ENCODE measurements around the gene ARPC2. TPM values are rescaled to one million over a fixed set of nuclear protein-coding genes. Genes with fewer than 3 reads are reported as not detected.
A peak's percentile ranks its signal among the peaks of the same experiment; 100 is the strongest.
"Not testable (repeated sequence)": the region's sequence is repeated elsewhere in the genome, so short reads cannot be mapped to it uniquely, and the experiment has no call there.

ARPC2 gene
- total RNA-seq, 1 donor from 2014 or later = 139 TPM

DNA sequence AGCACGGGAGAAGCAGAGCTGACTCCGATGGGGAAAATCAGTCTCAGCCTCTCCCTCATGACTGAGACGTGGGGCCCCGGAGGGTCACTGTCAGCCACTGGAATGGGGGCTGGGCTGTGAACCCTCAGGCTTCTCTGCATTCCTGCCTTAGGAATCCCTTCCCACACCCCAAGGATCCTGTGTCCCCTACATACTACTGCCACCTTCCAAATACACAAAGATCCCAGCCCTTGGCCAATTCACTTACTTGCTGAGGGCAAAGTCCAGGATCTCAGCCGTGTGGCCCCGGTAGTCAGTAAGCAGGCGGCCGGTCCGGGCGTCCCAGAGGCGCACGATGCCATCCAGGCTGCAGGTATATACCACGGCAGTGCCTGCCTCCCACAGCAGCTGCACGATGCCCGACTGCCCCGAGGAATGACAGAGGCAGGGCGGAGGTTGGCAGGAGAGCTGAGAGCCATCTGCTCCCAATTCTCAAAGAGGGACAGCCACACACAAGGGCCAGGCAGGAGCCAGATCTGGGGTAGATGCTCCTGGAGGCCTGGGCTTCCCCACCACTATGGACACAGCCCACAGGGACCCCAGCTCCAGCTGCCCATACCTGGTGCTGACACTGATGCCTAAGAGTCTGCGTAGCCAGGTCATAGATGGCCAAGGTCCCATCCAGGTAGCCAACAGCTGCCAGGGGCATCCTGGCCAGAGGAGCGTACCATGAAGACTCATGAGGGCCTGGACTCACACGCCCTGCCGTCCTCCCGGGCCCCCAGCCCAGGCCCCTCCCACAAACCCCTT, 48.0 kb downstream of the ARPC2 start:
- ATAC-seq = no peak
- intact Hi-C loops (cut with micrococcal nuclease) = no loop called here
- DNase-seq = no peak

DNA sequence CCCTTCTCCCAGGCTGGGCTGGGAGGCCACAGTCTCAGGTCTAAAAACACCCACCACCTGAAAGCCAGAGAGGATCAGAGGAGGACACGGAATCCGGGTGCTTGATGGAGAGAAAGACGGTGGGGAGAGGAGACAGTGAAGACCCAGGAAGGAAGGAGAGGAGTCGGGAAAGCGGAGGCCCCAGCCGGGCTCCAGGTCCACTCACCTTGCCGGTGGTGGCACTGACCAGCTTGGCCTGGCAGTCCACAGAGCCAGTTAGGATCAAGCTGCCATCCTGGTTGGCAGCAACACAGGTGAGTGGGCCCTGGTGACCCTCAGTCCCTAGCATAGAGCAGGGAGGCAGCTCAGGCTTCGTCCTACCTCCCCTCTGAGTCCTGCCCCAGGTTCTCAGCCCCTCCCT, 48.6 kb downstream of the ARPC2 start:
- intact Hi-C loops (cut with micrococcal nuclease) = no loop called here
- no peak for ATAC-seq
- no peak for DNase-seq

DNA sequence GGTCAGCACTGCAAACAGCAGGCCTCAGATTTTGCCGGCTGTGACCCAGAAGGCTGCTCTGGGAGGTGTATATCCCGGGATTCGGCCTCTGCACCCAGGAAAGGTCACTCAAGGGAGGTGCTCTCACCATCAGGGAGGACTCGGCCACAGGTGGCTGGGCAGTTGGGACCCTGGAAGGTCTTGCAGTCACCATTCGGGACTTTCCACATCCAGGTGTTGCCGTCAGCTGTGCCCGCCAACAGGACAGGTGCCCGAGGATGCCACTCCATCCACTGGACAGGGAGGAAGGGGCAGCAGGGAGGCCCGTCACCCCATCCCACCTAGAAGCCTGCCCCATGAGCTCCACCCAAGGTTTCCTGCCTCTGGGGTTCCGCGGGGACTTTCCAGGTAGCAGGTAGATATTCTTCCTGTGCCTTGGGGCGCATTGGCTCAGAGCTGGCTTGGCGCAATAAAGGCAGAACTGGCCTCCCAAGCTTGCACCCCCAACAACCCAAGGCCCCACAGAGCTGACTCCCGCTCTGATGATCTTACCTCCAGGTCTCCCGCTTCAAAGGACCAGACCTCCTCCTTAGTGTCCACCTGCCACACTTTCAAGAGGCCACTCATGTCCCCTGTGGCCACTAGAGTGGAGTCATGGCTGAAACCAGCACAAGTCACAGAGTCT, 49.5 kb downstream of the ARPC2 start:
- ATAC-seq (no peak), DNase-seq (no peak)
- intact Hi-C loops (cut with micrococcal nuclease) = no loop called here

DNA sequence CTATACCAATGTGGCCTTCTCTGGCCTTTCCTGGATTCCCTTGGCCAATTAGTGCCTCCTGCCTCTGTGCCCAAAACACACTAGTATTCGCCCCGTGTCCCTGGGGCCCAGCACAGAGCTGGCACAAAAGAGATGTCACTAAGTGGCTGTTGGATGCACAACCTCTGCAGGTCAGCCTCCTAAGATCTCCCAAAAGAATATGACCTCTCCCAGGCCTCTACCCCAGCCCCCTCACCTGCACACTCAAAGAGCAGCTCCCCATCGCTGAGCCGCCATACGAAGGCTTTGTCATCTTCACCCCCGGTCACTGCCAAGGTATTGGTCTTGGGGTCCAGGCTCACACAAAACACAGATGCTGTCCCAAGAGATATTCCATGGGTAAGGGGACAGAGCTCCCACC, 50.3 kb downstream of the ARPC2 start:
- DNase-seq (no peak), ATAC-seq (no peak)
- intact Hi-C loops (cut with micrococcal nuclease) = no loop called here

DNA sequence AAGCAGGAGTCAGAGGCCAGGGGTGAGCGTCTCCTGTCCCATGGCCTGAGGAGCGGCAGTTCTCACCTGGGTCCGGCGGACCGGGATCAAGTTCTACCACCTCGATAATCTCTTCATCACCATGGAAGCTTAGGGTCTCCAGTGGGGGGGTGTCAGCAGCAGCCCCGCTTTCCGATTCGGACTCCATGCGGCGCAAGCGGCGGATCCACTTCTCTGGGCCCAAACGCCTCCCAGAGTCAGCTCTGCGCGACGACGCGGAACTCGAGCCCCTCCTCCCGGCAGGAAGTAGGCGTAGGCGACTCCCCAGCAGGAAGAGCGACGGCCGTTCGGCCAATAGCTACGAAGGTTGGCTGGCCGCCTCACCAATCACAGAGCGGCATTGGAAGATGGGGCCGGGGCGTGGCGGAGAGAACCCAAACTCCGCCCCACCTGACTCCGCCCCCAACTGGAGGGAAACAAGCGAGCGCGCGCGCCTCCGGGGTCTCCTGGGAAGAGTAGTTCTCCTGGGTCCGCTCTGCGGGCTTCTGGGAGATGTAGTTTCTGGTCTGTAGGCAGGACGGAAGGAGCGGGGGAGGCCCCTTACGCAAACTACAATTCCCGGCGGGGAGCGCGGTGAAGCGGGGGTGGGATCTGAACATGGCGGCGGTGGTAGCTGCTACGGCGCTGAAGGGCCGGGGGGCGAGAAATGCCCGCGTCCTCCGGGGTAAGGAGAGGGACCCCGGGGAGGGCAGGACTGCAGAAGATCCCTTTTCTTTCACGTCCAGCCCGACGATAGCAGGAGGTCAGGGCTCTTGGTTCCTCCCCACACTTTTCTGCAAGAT, 53.1 kb downstream of the ARPC2 start, which contains the start of the genes AAMP and PNKD:
TSS of gene AAMP (minus strand) at position 238 of the 821 bp plus-strand sequence. CDS start at position 187, 51 bp downstream.
TSS of gene PNKD (plus strand) at position 620 of the 821 bp plus-strand sequence. CDS start at position 637, 17 bp downstream.
- intact Hi-C loops (cut with micrococcal nuclease) = no loop called here
- ATAC-seq (peak; percentile 92), DNase-seq (peak; percentile 100)

DNA sequence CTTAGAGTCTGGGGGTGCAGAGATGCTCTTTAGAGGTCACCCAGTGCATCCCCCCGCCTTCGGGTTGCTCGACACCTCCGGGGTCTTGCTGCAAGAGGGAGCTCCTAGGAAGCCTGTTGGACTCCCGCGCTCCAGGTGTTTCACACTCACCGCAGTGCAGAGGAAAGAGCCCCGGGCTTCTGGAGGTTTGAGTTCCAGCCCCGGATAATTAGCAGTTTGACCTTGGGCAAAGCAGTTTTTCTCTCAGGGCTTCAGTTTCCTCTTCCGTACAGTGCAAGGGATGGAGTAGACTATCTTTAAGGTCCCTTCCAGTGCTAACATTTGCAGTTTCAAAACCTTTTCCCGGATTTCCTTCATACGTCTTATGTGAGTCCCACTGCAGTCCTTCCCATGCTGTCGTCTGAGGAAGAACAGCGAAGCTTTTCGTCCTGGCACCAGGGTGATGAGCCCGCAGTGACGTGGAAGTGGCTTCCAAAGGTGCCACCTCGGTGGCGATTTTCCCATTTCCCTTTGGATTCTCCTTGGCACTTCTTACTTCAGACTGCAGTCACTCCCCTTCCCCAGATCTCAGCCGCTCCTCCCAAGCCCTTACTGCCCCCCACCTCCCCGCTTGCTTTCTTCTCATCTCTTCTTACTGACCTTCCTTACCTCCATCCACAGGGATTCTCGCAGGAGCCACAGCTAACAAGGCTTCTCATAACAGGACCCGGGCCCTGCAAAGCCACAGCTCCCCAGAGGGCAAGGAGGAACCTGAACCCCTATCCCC, 53.9 kb downstream of the ARPC2 start:
- DNase-seq (no peak), ATAC-seq (no peak)
- intact Hi-C loops (cut with micrococcal nuclease) = no loop called here

DNA sequence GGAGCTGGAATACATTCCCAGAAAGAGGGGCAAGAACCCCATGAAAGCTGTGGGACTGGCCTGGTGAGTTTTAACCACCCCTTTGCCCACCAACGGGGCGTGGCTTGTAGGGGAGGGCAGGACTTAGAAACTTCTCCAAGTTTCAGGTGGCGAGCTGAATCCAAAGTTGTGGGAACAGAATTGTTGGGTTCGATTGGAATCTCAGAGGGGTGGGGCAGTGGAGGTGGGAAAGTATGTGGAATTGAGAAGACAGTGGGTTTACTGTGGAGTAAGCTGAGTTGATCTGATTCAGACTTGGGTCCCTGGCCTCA, 54.5 kb downstream of the ARPC2 start:
- ATAC-seq = no peak
- no peak for DNase-seq
- intact Hi-C loops (cut with micrococcal nuclease) = no loop called here

DNA sequence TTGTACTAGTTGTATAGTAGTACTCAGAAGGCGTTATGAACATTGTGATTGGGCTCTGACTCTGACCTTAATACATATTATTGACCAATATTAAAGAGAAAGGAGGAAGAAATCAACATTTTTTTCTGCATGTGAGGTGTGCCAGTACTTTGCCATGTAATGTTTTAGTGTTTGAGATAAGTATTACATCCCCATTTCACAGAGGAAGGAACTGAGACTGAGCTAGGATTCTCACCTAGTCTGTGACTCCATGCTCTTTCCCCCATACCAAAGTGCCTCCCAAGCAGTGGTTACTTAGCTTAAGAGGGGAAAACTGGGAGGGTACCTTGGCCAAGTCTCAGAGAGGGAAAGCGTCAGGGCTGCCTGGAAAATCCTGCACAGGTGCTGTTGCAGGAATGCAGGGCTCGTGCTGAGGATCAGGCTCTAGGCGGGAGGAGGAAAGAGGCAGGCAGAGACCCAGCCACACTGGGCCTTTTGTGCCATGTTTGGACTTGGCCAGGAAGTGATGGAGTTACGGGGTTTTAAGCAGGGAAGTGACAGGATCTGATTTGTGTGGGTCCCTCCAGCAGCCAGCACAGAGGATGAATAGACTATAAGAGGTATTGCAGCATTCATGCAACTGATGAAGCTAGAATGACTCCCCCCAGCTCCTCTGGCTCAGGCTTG, 55.0 kb downstream of the ARPC2 start:
- ATAC-seq = no peak
- intact Hi-C loops (cut with micrococcal nuclease) = no loop called here

DNA sequence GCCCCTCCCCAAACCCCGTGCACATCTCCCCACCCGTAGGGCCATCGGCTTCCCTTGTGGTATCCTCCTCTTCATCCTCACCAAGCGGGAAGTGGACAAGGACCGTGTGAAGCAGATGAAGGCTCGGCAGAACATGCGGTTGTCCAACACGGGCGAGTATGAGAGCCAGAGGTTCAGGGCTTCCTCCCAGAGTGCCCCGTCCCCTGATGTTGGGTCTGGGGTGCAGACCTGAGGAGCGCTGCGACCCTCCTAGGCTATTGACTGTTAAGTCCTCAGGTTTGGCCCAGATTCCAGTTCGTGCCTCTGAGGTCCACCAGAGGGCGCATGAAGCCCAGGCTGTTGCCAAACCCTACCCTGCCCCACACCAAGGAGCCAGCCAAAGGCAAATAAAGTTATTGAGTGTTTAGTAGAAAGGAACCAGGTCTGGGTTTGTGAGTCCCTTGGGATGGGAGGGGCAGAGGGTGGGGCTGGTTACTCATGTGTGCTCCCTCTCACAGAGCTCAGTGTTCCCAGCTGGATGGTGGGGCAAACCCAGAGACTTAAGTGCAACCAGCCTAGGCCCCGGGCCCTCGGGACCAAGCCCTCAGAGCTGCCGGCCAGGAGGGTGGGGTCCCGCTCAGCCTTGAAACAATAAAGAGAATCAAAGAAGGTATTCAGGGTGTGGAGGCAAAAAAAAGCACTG, 55.7 kb downstream of the ARPC2 start:
- intact Hi-C loops (cut with micrococcal nuclease) = no loop called here
- DNase-seq (peak; percentile 84), ATAC-seq (peak; percentile 47)

More for the DNA sequence above, 55.0 kb downstream of the ARPC2 start:
- DNase-seq = no peak

DNA sequence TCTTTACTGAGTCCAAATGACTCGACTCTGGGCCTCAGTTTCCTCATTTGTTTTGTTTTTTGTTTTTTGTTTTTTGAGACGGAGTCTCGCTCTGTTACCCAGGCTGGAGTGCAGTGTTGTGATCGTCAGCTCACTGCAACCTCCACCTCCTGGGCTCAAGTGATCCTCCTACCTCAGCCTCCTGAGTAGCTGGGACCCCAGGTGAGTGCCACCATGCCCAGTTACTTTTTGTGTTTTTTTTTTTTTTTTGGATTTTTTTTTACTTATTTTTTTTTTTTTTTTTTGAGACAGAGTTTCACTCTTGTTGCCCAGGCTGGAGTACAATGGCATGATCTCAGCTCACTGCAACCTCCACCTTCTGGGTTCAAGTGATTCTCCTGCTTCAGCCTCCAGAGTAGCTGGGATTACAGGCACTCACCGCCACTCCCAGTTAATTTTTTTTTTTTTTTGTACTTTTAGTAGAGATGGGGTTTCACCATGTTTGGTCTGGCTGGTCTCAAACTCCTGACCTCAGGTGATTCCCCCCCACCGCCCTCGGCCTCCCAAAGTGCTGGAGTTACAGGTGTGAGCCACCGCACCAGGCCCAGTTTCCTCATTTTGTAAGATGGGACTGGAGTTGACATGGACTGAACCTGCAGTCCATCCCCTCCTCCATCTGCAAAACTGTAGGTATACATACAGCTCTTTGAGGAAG, 56.4 kb downstream of the ARPC2 start:
- not testable (repeated sequence) for DNase-seq

DNA sequence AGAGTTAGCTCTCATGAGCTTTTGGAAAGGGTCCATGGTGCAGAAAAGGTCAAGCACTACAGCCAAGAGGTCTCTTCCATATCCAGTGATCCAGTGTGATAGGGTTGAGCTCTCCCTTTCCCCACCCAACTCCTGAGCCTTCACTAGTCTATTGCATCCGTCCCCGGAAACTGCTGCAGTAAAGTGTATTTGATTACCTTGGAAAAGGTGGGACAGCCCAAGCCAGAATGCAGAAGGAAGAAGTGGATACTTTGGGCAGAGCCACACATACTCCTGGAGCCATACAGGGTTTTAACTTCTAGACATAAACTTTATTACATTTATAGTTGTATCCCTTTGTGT, 56.9 kb downstream of the ARPC2 start:
- DNase-seq (no peak), ATAC-seq (no peak)
- intact Hi-C loops (cut with micrococcal nuclease) = no loop called here

More for the DNA sequence above, 56.4 kb downstream of the ARPC2 start:
- intact Hi-C loops (cut with micrococcal nuclease); ATAC-seq: not testable (repeated sequence)

DNA sequence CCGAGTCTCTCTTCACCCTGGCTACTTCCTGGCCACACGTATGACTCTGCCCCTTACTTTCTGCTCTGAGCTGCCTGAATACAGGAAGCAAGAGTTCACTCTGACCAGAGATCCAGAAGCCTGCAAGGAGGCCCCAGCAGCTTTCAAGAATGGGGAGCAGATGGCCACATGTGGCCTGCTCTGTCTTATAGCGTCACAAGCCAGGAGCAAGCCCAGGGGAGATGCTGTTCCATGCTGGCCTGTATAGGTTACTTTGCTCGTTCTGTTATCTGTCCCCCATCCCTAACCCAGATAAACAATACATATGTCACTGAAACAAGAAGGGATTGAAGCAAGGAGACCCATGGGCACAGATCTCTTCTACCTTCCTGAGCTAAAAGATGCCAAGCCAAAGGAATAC, 57.6 kb downstream of the ARPC2 start:
- DNase-seq (no peak), ATAC-seq (no peak)
- intact Hi-C loops (cut with micrococcal nuclease) = no loop called here

DNA sequence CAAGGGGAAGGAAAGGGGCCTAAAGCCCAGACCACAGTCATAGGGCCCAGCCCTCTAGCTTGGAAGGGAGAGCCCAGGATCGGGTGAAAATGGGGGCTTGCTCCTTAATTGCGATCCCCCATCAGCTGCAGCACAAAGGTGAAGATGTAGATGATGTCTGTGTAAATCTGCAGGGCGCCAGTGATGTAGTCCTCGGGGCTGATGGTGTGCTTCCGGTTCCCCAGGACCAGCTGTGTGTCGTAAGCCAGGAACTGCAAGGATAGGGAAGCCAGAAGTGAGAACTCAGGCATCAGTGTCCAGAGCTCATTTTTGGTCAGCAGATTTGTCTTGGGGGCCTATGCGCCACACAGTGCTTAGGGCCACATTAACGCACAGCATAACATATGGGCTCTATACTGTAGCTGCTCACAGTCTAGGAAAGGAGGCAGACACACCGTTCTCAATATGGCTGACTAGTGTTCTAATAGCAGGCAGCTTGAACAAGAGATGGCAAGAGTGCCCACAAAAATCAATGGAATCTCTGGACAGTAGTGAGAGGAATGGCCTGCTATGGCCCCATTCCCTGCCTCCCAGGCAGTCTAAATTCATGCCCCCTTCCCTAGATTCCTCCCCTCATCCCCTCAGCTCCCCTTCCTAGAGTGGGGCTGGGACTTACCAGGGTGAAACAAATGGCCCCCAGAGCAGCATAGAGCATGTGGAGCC, 58.5 kb downstream of the ARPC2 start:
- DNase-seq (no peak), ATAC-seq (no peak)
- intact Hi-C loops (cut with micrococcal nuclease) = no loop called here

DNA sequence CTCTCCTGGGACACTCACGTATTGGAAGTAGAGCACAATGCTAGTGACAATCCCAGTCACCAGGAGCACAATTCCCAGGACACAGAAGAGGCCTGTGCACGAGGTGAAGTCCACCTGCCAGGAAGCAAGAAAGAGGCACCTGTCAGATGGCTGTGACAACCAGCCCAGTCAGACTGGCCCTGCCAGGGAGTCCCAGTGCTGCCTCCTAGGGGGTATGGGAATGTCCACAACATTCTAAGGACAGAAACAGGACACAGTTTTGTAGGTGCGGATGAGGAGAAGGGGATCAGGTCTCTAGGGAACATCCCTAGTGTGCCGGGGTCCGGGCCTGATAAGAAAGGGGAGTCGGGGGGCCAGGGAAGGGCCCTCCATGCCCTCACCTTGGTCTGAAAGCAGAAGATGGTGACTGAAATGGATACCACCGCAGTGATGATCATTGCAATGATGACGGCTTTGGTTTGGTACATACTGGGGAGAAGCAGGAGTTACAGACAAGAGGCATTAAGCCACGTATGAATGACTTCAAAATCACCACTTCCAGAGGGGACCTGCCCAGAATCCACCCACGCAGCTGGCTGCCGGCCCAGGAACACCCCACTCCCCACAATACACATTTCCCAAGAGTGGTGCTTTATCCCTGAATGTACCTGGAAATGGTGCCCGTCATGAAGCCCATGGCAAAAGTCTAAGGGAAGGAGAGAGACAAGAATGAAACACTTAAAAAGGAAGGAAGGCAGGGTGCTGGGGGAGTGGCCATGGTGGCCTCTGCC, 60.2 kb downstream of the ARPC2 start:
- intact Hi-C loops (cut with micrococcal nuclease) = no loop called here
- DNase-seq (no peak), ATAC-seq (no peak)

DNA sequence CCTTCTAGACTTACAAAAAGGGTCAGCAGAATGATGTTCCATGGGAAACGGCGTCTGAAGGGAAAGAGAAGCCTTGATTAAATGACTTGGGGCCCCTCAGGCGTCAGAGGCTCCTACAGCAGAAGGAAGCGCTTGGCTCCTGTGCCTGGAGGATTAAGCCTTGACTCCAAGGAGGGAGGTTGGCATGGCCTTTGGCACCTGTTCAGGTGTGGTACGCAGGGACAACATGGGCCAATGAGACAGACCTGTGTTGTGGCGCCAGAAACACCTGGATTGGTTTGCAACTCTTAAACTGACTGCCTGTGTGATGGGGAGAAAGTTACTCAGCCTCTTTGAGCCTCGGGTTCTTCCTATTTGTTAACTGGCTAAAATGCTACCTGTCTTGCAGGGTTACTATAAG, 60.9 kb downstream of the ARPC2 start:
- DNase-seq = no peak
- ATAC-seq = no peak
- intact Hi-C loops (cut with micrococcal nuclease) = no loop called here
